DOHH2 (cell line): ENCODE data around the gene MAL.

Experiments
- CTCF ChIP-seq: fragments of 200-600 bp; sonication (generic); IDR thresholded peaks from one replicate; pipeline ENCODE4 v1.5.1; 2014; ENCODE audit warnings: antibody characterized with exemption, mild to moderate bottlenecking, low read depth, low read length; ENCODE audit not compliant: poor library complexity, severe bottlenecking
- EZH2phosphoT487 ChIP-seq: fragments of 200-600 bp; sonication (generic); IDR thresholded peaks from 2 replicates; pipeline ENCODE4 v1.6.1; 2017; ENCODE audit warnings: borderline replicate concordance, mild to moderate bottlenecking, antibody characterized with exemption, low read length, moderate library complexity, mixed read lengths

GRCh38 chr2:95010126-95010525, 15.4 kb upstream of the MAL start:
- no peak for TF ChIP-seq CTCF
- TF ChIP-seq EZH2phosphoT487 = no peak
